Kidney epithelial cell (primary cell): ENCODE measurements around the gene APLNR. TPM values are rescaled to one million over a fixed set of nuclear protein-coding genes. Genes with fewer than 3 reads are reported as not detected.

Source experiments
- DNase-seq: peaks from one replicate; pipeline ENCODE4 v3.0.0-alpha.2; 2010; ENCODE audit warnings: low read depth
- H3K27me3 ChIP-seq: 2 replicates; pipeline ENCODE4 v1.6.0; 2011; ENCODE audit warnings: low read length; ENCODE audit not compliant: control insufficient read depth, insufficient read depth
- H3K36me3 ChIP-seq: 2 replicates; pipeline ENCODE4 v1.5.1; 2011; ENCODE audit warnings: low read length; ENCODE audit not compliant: control insufficient read depth, insufficient read depth
- H3K4me3 ChIP-seq: 2 replicates; pipeline ENCODE4 v1.5.1; 2011; ENCODE audit warnings: low read depth, mild to moderate bottlenecking, control low read depth, low read length
- total RNA-seq: library from RNA; depleted of rRNA; stranded (reverse); fragments of >200 nt; gene quantifications from 2 replicates; pipeline ENCODE4 v1.2.3, GENCODE V29; 2015
- TF ChIP-seq, protein P1 (sequence below): IDR thresholded peaks from 2 replicates; pipeline ENCODE4 v1.5.1; 2011; ENCODE audit warnings: mild to moderate bottlenecking, moderate library complexity, low read length, control low read depth, inconsistent platforms; ENCODE audit not compliant: insufficient read depth, poor library complexity, severe bottlenecking

Gene APLNR
- total RNA-seq, 1 donor from 2014 or later: not detected

GRCh38 chr11:57217053-57217452, 20.0 kb downstream of the APLNR start:
- Histone ChIP-seq H3K36me3 (no peaks in the 10 kb centered on the region), H3K4me3 (no peak overlapping the region), H3K27me3 (no peaks in the 10 kb centered on the region)
- TF ChIP-seq, protein P1, sequence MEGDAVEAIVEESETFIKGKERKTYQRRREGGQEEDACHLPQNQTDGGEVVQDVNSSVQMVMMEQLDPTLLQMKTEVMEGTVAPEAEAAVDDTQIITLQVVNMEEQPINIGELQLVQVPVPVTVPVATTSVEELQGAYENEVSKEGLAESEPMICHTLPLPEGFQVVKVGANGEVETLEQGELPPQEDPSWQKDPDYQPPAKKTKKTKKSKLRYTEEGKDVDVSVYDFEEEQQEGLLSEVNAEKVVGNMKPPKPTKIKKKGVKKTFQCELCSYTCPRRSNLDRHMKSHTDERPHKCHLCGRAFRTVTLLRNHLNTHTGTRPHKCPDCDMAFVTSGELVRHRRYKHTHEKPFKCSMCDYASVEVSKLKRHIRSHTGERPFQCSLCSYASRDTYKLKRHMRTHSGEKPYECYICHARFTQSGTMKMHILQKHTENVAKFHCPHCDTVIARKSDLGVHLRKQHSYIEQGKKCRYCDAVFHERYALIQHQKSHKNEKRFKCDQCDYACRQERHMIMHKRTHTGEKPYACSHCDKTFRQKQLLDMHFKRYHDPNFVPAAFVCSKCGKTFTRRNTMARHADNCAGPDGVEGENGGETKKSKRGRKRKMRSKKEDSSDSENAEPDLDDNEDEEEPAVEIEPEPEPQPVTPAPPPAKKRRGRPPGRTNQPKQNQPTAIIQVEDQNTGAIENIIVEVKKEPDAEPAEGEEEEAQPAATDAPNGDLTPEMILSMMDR: no peak
- DNase-seq: no peak

GRCh38 chr11:57216463-57216862, 20.6 kb downstream of the APLNR start:
- no peak for DNase-seq
- no peak overlapping the region for H3K4me3 ChIP-seq
- TF ChIP-seq, protein P1: no peak
- no peaks in the 10 kb centered on the region for H3K36me3 ChIP-seq
- no peaks in the 10 kb centered on the region for H3K27me3 ChIP-seq

GRCh38 chr11:57214494-57214893, 22.6 kb downstream of the APLNR start:
- TF ChIP-seq, protein P1: no peak

DNA sequence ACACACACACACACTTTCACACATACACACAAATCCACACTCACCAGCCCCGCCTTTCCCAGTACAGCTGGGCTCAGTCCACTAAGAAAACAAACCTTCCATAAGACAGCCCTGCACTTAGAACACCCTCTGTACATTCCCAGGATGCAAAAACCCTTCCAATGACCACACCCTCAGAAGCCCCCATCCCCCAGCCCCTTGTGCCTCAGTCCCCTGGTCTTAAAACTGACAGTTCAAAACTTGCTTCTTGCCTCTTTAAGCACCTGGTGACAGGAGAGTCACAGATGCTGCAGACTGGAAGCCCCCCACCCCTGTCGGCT, 23.0 kb downstream of the APLNR start:
- TF ChIP-seq, protein P1: no peak
- H3K36me3 ChIP-seq: no peaks in the 10 kb centered on the region
- no peak overlapping the region for H3K4me3 ChIP-seq
- no peak for DNase-seq
- H3K27me3 ChIP-seq: no peaks in the 10 kb centered on the region

More at GRCh38 chr11:57214494-57214893, 22.6 kb downstream of the APLNR start:
- no peaks in the 10 kb centered on the region for H3K36me3 ChIP-seq
- H3K4me3 ChIP-seq: no peak overlapping the region
- no peaks in the 10 kb centered on the region for H3K27me3 ChIP-seq
- DNase-seq: peak; percentile 28

DNA sequence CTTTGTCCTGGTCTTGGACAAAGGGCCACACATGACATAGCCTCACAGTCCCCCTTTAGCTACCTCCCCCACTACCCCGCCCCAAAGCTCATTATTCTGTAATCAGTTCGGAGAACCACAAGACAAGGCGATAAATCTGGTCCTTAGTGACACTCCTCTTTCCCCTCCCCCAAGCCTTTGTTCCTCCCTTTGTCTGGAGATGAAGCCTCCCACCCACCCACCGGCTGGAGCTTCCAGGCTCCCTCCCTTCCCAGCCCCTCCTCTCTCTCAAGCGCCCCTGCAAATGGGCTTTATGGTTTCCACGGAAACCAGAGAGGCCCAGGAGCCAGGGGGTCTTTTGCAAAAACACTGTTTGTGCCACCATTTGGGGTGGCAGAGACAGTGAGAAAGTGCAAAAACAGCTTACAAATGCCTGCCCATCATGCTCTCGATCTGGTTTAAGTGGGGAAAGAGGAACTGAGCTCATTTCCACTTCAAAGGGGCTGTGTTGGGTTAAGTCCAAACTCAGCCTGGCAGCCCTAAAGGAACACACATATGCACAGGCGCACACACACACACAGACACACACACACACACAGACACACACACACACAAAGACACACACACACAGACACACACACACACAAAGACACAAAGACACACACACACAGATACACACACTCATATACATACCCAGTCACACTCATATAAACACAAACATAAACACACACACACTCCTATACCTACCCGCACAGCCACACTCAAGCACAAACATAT, 23.5 kb downstream of the APLNR start:
- Histone ChIP-seq H3K27me3 (no peaks in the 10 kb centered on the region), H3K4me3 (no peak overlapping the region), H3K36me3 (no peaks in the 10 kb centered on the region)
- TF ChIP-seq, protein P1: no peak
- no peak for DNase-seq

- H3K27me3 ChIP-seq: no peaks in the 10 kb centered on the region
- no peaks in the 10 kb centered on the region for H3K36me3 ChIP-seq
- H3K4me3 ChIP-seq: no peak overlapping the region
- TF ChIP-seq, protein P1: no peak
- no peak for DNase-seq
Measured at GRCh38 chr11:57210781-57211180, 26.3 kb downstream of the APLNR start.
